ENCODE measurements around the gene CHRFAM7A.
"Not testable (repeated sequence)": the region's sequence is repeated elsewhere in the genome, so short reads cannot be mapped to it uniquely, and the experiment has no call there.

- not testable (repeated sequence) for TF ChIP-seq CTCF (IDR thresholded peaks at IDR 0.05 in 2 of 3, conservative IDR thresholded peaks at IDR 0.05 in 1 of 3; ENCODE audit: insufficient read depth in 2 of 3, low read depth in 1 of 3, low read length in 3 of 3); RB1 (IDR thresholded peaks at IDR 0.05; ENCODE audit: low read depth); CBX1 (IDR thresholded peaks at IDR 0.05; ENCODE audit: low read depth); ZNF639 (CRISPR knock-in tag; conservative IDR thresholded peaks at IDR 0.05 in 1 of 2, IDR thresholded peaks at IDR 0.05 in 1 of 2); ETS2 (tag; IDR thresholded peaks at IDR 0.05; ENCODE audit: borderline replicate concordance, poor library complexity, severe bottlenecking); ZNF766 (CRISPR knock-in tag; conservative IDR thresholded peaks at IDR 0.05); FOXP1 (CRISPR knock-in tag; IDR thresholded peaks at IDR 0.05)
- TF ChIP-seq, protein P1, sequence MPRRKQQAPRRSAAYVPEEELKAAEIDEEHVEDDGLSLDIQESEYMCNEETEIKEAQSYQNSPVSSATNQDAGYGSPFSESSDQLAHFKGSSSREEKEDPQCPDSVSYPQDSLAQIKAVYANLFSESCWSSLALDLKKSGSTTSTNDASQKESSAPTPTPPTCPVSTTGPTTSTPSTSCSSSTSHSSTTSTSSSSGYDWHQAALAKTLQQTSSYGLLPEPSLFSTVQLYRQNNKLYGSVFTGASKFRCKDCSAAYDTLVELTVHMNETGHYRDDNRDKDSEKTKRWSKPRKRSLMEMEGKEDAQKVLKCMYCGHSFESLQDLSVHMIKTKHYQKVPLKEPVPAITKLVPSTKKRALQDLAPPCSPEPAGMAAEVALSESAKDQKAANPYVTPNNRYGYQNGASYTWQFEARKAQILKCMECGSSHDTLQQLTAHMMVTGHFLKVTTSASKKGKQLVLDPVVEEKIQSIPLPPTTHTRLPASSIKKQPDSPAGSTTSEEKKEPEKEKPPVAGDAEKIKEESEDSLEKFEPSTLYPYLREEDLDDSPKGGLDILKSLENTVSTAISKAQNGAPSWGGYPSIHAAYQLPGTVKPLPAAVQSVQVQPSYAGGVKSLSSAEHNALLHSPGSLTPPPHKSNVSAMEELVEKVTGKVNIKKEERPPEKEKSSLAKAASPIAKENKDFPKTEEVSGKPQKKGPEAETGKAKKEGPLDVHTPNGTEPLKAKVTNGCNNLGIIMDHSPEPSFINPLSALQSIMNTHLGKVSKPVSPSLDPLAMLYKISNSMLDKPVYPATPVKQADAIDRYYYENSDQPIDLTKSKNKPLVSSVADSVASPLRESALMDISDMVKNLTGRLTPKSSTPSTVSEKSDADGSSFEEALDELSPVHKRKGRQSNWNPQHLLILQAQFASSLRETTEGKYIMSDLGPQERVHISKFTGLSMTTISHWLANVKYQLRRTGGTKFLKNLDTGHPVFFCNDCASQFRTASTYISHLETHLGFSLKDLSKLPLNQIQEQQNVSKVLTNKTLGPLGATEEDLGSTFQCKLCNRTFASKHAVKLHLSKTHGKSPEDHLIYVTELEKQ (CRISPR knock-in tag; IDR thresholded peaks at IDR 0.05), result not testable (repeated sequence)
- TF ChIP-seq, protein P2, sequence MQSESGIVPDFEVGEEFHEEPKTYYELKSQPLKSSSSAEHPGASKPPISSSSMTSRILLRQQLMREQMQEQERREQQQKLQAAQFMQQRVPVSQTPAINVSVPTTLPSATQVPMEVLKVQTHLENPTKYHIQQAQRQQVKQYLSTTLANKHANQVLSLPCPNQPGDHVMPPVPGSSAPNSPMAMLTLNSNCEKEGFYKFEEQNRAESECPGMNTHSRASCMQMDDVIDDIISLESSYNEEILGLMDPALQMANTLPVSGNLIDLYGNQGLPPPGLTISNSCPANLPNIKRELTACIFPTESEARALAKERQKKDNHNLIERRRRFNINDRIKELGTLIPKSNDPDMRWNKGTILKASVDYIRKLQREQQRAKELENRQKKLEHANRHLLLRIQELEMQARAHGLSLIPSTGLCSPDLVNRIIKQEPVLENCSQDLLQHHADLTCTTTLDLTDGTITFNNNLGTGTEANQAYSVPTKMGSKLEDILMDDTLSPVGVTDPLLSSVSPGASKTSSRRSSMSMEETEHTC (IDR thresholded peaks at IDR 0.05), result not testable (repeated sequence)
- TF ChIP-seq, protein P3, sequence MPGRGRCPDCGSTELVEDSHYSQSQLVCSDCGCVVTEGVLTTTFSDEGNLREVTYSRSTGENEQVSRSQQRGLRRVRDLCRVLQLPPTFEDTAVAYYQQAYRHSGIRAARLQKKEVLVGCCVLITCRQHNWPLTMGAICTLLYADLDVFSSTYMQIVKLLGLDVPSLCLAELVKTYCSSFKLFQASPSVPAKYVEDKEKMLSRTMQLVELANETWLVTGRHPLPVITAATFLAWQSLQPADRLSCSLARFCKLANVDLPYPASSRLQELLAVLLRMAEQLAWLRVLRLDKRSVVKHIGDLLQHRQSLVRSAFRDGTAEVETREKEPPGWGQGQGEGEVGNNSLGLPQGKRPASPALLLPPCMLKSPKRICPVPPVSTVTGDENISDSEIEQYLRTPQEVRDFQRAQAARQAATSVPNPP (IDR thresholded peaks at IDR 0.05; ENCODE audit: borderline replicate concordance, insufficient read depth, insufficient read length), result not testable (repeated sequence)
Measured at GRCh38 chr15:30336584-30336983, 56.8 kb downstream of the CHRFAM7A start.
